HG03571 (cell line): ENCODE data around the gene NIPA2.
A peak's percentile ranks its signal among the peaks of the same experiment; 100 is the strongest.

Source experiments
- ATAC-seq: cut with Tn5 transposase; IDR thresholded peaks from one replicate; pipeline ENCODE4 v1.9.1; 2021; ENCODE audit not compliant: unreplicated experiment

NIPA2 gene

GRCh38 chr15:22831473-22831872 lies 7.0 kb upstream of the NIPA2 start:
- no peak for ATAC-seq

GRCh38 chr15:22839046-22839695 lies 705 bp downstream of the NIPA2 start:
- ATAC-seq, result peak; percentile 0

GRCh38 chr15:22844421-22845288 lies 6.2 kb downstream of the NIPA2 start:
- no peak for ATAC-seq

- ATAC-seq, result no peak
Observed at GRCh38 chr15:22845289-22845900, 6.9 kb downstream of the NIPA2 start.

GRCh38 chr15:22846073-22846472 lies 7.6 kb downstream of the NIPA2 start:
- ATAC-seq, result no peak

- ATAC-seq, result no peak
Observed at GRCh38 chr15:22850055-22850454, 11.6 kb downstream of the NIPA2 start.

- ATAC-seq, result no peak
Observed at GRCh38 chr15:22851513-22851912, 13.0 kb downstream of the NIPA2 start.

GRCh38 chr15:22855791-22856190 lies 17.3 kb downstream of the NIPA2 start:
- no peak for ATAC-seq

- ATAC-seq, result no peak
Observed at GRCh38 chr15:22856659-22857058, 18.2 kb downstream of the NIPA2 start.

GRCh38 chr15:22861161-22861560 lies 22.7 kb downstream of the NIPA2 start:
- ATAC-seq, result no peak

GRCh38 chr15:22863356-22863755 lies 24.9 kb downstream of the NIPA2 start:
- no peak for ATAC-seq

GRCh38 chr15:22866079-22866478 lies 27.6 kb downstream of the NIPA2 start:
- no peak for ATAC-seq

GRCh38 chr15:22867886-22868285 lies 29.4 kb downstream of the NIPA2 start:
- ATAC-seq, result no peak

GRCh38 chr15:22868495-22868894 lies 30.0 kb downstream of the NIPA2 start:
- no peak for ATAC-seq

GRCh38 chr15:22868928-22869327 lies 30.5 kb downstream of the NIPA2 start:
- no peak for ATAC-seq

GRCh38 chr15:22869856-22870255 lies 31.4 kb downstream of the NIPA2 start:
- no peak for ATAC-seq

GRCh38 chr15:22870865-22871264 lies 32.4 kb downstream of the NIPA2 start:
- no peak for ATAC-seq

GRCh38 chr15:22871481-22872086 lies 33.1 kb downstream of the NIPA2 start:
- no peak for ATAC-seq

- ATAC-seq, result no peak
Observed at GRCh38 chr15:22872936-22873701, 34.7 kb downstream of the NIPA2 start.

GRCh38 chr15:22873841-22874240 lies 35.4 kb downstream of the NIPA2 start:
- ATAC-seq, result no peak

- ATAC-seq, result no peak
Observed at GRCh38 chr15:22874256-22874655, 35.8 kb downstream of the NIPA2 start.
